A673 (cell line): Measurements from ENCODE around the gene PPP2R5C.

ENCODE experiments used
- CTCF ChIP-seq: fragments of 300-800, 200-600 bp; sonication (generic); conservative IDR thresholded peaks from 2 replicates; pipeline ENCODE4 v1.5.1; 2017; ENCODE audit warnings: low read depth, mild to moderate bottlenecking, antibody characterized with exemption, low read length, moderate library complexity, mixed read lengths
- EZH2 ChIP-seq: fragments of 200-600 bp; sonication (generic); IDR thresholded peaks from 2 replicates; pipeline ENCODE4 v1.6.1; 2017; ENCODE audit warnings: borderline replicate concordance, low read depth, mild to moderate bottlenecking, mixed read lengths, antibody characterized with exemption, low read length; ENCODE audit not compliant: poor library complexity, severe bottlenecking

- TF ChIP-seq CTCF = no peak
- TF ChIP-seq EZH2 = no peak
Measured at GRCh38 chr14:101774814-101775213, 13.3 kb downstream of the PPP2R5C start.
